Vagina (tissue), 2 donors: Measurements from ENCODE around the gene RAC3.

Experiments
- CTCF ChIP-seq, 3 experiments: fragments of 450-650 bp in 2 of 3; fragments of 200-600 bp in 1 of 3; sonication (generic) in 1 of 3; IDR thresholded peaks; one replicate each; pipeline ENCODE4 v1.5.1; 2017 to 2019; ENCODE audit warnings: antibody characterized with exemption in 3 of 3, mild to moderate bottlenecking in 2 of 3, moderate library complexity in 2 of 3
- POLR2A ChIP-seq, 2 donors: fragments of 450-650 bp; IDR thresholded peaks; one replicate each; pipeline ENCODE4 v1.6.1; 2017; ENCODE audit warnings: antibody characterized with exemption in 2 of 2, mild to moderate bottlenecking in 2 of 2, moderate library complexity in 2 of 2
- POLR2AphosphoS5 ChIP-seq, 2 donors: sonication (generic); formaldehyde crosslinking; IDR thresholded peaks; one replicate each; pipeline ENCODE4 v1.9.0; 2017; ENCODE audit warnings: antibody characterized with exemption in 2 of 2, mild to moderate bottlenecking in 2 of 2, low read depth in 1 of 2; ENCODE audit not compliant: insufficient read depth in 1 of 2

- TF ChIP-seq CTCF (IDR thresholded peaks at IDR 0.05) (no peak), POLR2A (IDR thresholded peaks at IDR 0.05) (no peak), POLR2AphosphoS5 (IDR thresholded peaks at IDR 0.05; ENCODE audit: insufficient read depth in 1 of 2, low read depth in 1 of 2) (no peak)
Measured at GRCh38 chr17:81999587-81999975, 31.9 kb upstream of the RAC3 start.
